H1 (cell line): ENCODE data around the gene FKBP5. TPM values are rescaled to one million over a fixed set of nuclear protein-coding genes. Genes with fewer than 3 reads are reported as not detected.

Experiments
- FOSL1 ChIP-seq: IDR thresholded peaks from 2 replicates; pipeline ENCODE4 v1.6.1; 2011; ENCODE audit warnings: mild to moderate bottlenecking, low read depth, low read length, moderate library complexity; ENCODE audit not compliant: insufficient read depth
- GTF2F1 ChIP-seq: IDR thresholded peaks from 2 replicates; pipeline ENCODE4 v1.6.1; 2012; ENCODE audit warnings: low read depth, low read length, improper control_type of control experiment, borderline replicate concordance
- KDM1A ChIP-seq: fragments of 200-600, 300-600 bp; sonication (generic); IDR thresholded peaks from 2 replicates; pipeline ENCODE4 v1.7.1; 2016; ENCODE audit warnings: mild to moderate bottlenecking, low read length, borderline replicate concordance
- NANOG ChIP-seq: IDR thresholded peaks from 2 replicates; pipeline ENCODE4 v1.6.1; 2011; ENCODE audit warnings: low read length, low read depth, mild to moderate bottlenecking, inconsistent platforms; ENCODE audit not compliant: insufficient read depth, poor library complexity, severe bottlenecking
- SP1 ChIP-seq: IDR thresholded peaks from 2 replicates; pipeline ENCODE4 v1.6.1; 2011; ENCODE audit warnings: low read depth, low read length
- TAF1 ChIP-seq: IDR thresholded peaks from 2 replicates; pipeline ENCODE4 v1.6.1; 2011; ENCODE audit warnings: mild to moderate bottlenecking, low read depth, low read length
- TAF7 ChIP-seq: optimal IDR thresholded peaks from 2 replicates; pipeline ENCODE3; 2011; ENCODE audit warnings: low read depth, mild to moderate bottlenecking, inconsistent platforms, low read length, moderate library complexity, borderline replicate concordance
- TBP ChIP-seq: IDR thresholded peaks from 2 replicates; pipeline ENCODE4 v1.6.1; 2011; ENCODE audit warnings: low read depth, low read length, improper control_type of control experiment
- polyA plus RNA-seq, 7 experiments: library from polyadenylated mRNA; depleted of rRNA in 3 of 7; stranded (reverse) in 5 of 7; unstranded in 2 of 7; fragments of >200 nt in 5 of 7; fragments of 200-250 nt in 2 of 7; gene quantifications; 1 replicate in 5 of 7; 2 replicates in 1 of 7; 4 replicates in 1 of 7; pipeline versions ENCODE4 v1.2.1 to v1.2.3, GENCODE V29; 2011 to 2013; ENCODE audit warnings: missing spikeins in 2 of 7, mixed read lengths in 2 of 7
- total RNA-seq: library from RNA; stranded (reverse); fragmentation: NEBNext Ultra II Directional; extraction: Animal tissue kit (Norgen Biotek cat#: 25700); gene quantifications from 2 replicates; pipeline ENCODE4 v1.2.1, GENCODE V29; 2021

FKBP5 gene
- total and polyA plus RNA-seq, 2 of the 8 experiments (the other 6 are each of a cell fraction or from before 2014, with no cell fraction given), result 14.3 to 40.4 TPM

DNA sequence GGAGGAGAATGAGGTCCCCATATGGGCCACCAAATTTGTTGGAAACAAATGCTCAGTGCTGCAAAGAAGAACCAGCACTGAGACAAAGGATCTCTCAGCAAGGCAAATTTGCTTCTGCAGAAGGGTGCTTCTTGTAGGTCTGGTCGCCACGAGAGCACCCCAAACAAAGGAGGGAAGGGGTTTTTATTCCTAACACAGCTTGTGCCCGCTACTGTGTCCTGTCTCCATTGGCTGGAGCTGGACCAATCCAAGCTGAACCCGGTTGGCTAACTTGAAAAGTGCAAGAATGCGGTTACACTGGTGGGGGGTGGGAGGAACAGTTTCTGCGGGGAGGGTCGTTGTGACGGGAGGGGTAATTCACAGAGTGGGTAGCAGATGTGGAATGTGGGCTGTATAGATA, 121.9 kb downstream of the FKBP5 start (continued):
- TF ChIP-seq TAF7 (peak; percentile 55), GTF2F1 (0 out of 2 replicates have a peak, but pooled peaks have one; percentile 34), TBP (peak; percentile 91), TAF1 (peak; percentile 87), SP1 (peak; percentile 70), NANOG (no peak), FOSL1 (no peak), KDM1A (0 out of 2 replicates have a peak, but pooled peaks have one; percentile 13)
